HG02981 (cell line): ENCODE measurements around the gene MPV17.
"Not testable (repeated sequence)": the region's sequence is repeated elsewhere in the genome, so short reads cannot be mapped to it uniquely, and the experiment has no call there.

Experiments used
- ATAC-seq: cut with Tn5 transposase; IDR thresholded peaks from one replicate; pipeline ENCODE4 v1.9.1; 2021; ENCODE audit warnings: mild to moderate bottlenecking, moderate library complexity; ENCODE audit not compliant: unreplicated experiment

The MPV17 gene

DNA sequence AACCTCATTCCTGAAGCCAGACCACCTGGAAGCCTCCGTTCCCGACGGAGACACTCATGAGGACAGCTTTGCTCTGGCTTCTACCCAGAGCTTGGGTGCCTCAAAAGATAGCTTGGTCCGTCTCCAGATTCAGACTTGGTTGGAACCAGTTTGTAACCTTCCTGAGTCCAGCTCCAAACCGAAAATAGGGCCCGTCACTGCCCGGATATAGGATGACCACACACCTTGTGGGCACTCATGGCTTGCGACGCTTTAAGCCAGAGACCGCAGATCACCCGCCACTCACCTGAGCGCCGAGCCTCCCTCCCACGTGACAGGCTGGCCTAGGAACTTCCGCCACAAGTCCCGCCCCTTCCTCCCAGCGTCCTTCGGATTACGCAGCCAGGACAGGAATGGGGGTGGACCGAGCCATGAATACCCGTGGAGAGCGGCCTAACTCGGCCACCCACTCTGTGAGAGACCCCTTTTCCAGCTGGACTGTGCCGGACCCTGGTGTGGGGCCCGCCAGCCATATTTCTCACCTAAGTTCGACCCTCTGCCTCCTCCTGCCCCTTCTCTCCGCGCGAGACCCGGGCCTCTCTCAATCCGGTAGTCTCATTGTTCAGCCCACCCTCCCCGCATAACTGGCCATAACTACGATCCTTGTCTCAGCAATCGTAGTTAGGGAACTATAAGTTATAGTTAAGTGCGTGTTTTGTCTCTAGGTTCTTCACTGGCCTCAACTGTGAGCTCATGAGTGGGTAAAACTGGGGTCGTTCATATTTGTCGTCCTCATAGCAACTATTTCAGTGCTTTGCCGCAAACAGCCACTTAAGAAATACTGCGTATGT is at the start of gene MPV17:
TSS of gene MPV17 (minus strand) at position 332 of the 830 bp plus-strand sequence. CDS start 580 bp downstream, outside the sequence.
- ATAC-seq: peak; percentile 92

DNA sequence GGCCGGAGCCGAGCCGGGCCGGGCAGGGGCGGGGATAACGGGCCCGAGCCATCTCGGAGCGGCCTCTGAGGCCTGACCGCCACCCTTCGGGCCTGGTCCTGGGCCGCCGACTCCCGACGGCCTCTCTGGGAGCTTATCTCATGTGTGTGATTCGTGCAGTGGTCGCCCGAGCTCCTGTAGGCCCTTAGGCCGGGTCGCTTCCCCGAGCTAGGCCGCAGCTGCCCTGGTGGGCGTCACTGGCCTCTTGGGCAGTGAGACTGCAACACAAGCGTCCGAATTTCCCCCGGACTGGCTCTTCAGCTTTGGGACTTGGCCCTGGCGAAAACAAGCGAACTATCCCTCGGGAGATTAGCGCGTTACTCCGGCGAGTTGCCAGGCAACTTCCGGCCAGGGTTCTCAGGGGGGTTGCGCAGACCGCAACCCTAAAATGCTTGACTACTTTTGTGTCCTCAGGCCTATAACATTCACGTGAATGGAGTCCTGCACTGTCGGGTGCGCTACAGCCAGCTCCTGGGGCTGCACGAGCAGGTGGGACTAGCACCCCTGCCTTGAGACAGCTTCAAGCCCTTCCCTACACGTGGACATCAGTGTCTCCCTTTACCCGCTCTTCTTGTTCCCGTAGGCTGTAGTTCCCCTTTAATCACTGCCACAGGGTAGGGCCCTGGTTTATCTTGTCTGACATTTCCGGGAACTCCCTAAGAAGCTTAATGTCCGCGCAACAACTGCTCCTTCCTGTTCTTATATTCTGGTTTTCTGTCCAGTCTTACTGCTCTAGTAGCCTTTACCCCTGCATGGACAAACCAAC is 48.1 kb upstream of the MPV17 start:
- peak; percentile 22 for ATAC-seq

DNA sequence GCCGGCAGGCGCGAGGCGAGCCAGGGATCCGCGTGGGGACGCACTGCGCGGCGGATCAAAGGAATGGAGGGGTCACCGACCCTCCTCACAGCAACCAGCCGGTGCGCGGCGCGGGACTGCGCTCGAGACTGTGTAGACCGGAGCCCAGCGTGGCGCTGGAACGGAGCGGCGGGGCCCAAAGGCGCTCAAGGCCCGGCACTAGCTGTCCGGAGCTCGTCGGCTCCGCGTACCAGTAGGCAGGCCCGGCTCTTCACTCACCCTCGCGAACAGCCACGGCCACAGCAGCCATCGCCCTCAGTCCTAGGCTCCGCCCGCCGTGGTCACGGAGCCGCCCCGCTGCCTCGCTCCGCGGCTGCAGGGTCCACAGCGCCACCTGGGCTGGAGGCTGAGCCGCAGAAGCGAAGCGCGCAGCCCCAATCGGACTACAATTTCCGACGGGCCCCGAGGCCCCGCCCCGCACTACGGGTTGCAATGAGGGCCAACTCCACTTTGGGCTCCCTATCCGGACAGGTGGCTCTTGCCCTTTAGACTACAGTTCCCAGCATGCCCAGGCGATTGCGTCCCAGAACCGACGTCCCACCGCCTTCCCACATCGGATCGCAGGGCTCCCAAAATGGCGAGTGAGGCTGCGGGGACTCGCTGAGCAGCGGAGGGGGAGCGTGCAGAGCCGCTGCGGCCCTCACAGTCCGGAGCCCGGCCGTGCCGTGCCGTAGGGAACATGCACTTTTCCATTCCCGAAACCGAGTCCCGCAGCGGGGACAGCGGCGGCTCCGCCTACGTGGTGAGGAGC is 47.3 kb upstream of the MPV17 start, which contains the start of the genes EIF2B4 and SNX17:
TSS of gene EIF2B4 (minus strand) at position 313 of the 790 bp plus-strand sequence. CDS start at position 289, 24 bp downstream.
TSS of gene SNX17 (plus strand) at position 591 of the 790 bp plus-strand sequence. CDS start at position 719, 128 bp downstream.
- peak; percentile 89 for ATAC-seq

DNA sequence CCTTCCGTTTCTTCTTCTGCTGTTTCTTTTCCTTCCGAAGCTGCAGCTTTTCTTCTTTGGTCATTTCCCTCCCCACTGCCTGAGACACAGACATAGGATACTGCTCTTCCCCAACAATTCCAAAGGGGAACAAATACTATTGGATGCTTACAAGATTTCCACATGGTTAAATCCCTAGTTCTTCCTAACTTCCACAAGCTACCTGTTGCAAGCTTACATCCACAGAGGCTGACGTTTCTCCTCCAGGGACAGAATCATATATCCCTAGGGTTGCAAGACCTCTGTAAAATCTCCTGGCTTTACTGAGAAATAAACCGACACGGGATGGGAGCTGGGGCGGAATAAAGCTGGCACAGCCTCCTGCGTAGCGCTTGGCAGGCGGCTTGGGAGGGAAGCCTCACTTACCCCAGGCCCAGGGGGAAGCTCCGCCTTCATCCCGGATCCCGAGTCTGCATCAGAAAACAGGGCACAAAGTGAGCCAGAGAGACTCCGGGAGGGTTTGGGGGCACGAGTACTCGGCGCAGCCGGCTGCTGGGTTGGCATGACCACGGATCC is 46.7 kb upstream of the MPV17 start:
- ATAC-seq: no peak

DNA sequence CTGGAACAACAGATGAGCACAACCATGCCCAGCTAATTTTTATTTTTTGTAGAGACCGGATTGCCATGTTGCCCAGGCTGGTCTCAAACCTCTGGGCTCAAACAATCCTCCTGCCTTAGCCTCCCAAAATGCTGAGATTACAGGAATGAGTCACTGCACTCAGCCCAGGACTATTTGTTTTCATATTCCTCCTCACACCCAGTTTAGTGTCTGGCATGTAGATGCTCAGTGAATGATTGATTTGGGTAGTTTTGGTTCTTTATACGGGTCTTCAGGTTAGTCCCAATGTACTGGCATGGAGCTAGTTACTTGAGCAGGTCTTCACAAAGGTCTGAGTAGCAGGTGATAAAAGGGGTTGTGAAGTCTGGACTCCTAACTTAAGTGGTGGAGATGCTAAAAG is 41.0 kb upstream of the MPV17 start:
- ATAC-seq: no peak

DNA sequence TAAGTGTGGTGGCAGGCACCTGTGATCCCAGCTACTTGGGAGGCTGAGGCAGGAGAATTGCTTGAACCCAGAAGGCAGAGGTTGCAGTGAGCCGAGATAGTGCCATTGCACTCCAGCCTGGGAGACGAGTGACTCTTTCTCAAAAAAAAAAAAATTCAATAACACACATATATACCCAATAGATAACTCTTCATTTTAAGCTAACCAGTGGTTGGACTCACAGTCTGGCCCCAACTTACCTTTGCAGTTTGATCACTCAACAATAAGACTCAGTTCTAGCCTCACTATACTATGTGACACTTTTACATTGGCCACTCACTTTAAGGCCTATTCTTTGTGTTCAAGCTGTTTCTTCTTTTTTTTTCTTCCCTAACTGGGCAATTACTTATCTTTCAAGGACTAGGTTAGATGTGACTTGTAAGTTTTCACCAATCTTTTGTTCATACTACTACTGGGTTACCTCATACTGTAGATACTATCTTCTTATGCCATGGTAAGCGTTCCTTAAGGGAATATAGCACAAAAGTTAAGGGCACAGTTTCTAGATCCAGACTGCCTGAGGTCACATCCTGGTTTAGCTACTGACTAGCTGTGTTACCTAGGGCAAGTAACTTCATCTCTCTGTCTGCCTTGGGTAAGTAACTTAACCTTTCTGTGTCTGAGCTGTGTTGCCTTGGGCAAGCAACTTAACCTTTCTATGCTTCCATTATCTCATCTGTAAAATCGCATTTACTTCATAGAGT is 40.0 kb upstream of the MPV17 start:
- ATAC-seq: no peak

- peak; percentile 84 for ATAC-seq
Observed at GRCh38 chr2:27356382-27357181, 33.7 kb upstream of the MPV17 start, which contains the start of gene GTF3C2. GTF3C2 (minus strand) TSS chr2:27356764; CDS start chr2:27343554, 13,210 bp downstream.

DNA sequence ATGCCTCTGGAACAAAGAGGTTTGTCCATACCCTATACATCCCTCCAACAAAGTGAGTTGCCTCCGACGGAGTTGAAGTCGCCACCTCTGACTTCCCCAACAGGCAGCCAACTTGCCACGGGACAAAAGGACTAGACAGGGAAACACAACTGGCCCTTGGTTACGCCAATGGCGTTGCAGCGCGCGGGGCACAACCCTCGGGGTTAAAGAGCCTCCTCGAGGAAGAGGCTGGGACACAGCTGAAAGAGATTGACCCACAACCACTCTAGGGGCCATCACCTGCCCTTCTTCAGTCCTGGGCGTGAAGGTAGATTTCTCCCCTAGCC is 33.1 kb upstream of the MPV17 start:
- peak; percentile 32 for ATAC-seq

DNA sequence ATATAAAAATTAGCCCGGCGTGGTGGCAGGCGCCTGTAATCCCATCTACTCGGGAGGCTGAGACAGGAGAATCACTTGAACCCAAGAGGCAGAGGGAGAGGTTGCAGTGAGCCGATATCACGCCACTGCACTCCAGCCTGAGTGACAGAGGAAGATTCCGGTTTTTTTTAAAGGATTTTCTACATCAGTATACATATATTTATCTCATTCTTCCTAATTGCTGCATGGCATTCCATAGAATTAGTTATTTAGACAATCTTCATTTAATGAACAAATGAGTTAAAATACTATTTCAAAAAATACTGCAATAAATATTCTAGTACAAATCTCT is 31.7 kb upstream of the MPV17 start:
- ATAC-seq: no peak

DNA sequence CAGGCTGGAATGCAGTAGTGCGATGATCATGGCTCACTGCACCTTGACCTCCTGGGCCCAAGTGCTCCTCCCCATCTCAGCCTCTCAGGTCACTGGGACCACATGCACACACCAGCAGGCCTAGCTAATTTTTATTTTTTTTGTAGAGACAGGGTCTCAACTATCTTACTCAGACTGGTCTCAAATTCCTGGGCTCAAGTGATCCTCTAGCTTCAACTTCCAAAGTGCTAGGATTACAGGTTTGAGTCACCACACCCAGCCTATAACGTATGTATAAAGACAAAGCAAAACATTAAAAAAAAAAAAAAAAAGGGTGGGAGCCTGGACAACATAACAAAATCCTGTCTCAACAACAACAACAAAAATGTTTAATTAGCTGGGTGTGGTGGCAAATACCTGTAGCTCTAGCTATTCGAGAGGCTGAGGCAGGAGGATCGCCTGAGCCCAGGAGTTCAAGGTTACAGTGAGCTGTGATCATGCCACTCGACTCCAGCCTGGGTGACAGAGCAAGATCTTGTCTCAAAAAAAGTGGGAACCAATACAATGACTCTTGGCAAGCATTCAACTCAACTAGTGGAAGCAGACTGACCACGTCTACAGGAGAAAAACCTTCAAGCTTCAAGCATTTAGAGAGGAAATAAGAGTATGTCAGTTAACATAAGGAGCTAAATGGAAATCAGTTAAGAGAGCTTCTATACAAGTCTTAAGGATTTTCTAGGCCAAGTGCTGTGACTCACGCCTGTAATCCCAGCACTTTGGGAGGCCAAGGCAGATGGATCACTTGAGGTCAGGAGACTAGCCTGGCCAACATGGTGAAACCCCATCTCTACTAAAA is 31.1 kb upstream of the MPV17 start:
- ATAC-seq: no peak

DNA sequence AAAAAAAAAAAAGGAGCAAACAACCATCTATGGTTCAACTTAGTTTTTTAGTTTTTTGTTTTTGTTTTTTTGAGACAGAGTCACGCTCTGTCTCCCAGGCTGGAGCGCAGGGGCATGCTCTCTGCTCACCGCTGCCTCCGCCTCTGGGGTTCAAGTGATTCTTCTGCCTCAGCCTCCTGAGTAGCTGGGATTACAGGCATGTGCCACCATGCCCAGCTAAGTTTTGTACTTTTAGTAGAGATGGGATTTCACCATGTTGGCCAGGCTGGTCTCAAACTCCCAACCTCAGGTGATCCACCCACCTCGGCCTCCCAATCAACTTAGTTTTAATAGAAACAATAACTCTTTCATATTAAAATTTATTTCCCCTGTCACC is 30.5 kb upstream of the MPV17 start:
- ATAC-seq: not testable (repeated sequence)

GRCh38 chr2:27351802-27352598 is 29.1 kb upstream of the MPV17 start:
- ATAC-seq: no peak

- ATAC-seq: no peak
Observed at GRCh38 chr2:27350106-27350693, 27.3 kb upstream of the MPV17 start.

GRCh38 chr2:27347641-27348040 is 24.7 kb upstream of the MPV17 start:
- no peak for ATAC-seq

GRCh38 chr2:27336173-27336572 is 13.3 kb upstream of the MPV17 start:
- no peak for ATAC-seq

- ATAC-seq: no peak
Observed at GRCh38 chr2:27335311-27335710, 12.4 kb upstream of the MPV17 start.

DNA sequence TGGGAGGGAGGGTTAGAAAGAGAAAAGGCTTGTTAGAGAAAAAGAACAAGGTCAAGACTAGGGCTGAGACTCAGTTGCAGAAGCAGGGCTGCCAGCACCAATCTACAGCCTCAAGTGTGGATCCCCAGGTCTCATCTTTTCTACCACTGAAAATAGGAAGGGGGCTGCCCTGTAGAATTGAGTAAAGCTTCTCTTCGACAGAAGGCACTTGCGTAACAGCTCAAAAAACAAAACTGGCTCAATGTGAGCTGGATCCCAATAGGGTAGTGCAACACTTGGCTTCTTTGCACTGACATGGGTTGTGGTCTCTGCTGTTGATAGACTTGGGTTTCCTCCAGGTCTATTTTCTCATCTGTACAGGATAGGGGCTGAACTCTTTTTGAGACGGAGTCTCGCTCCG is 1.8 kb upstream of the MPV17 start:
- no peak for ATAC-seq
